Fibroblast of pulmonary artery (primary cell): Measurements from ENCODE around the gene UNC13A.

ENCODE experiments used
- DNase-seq: peaks from one replicate; pipeline ENCODE4 v3.0.0-alpha.2; 2010; ENCODE audit warnings: low read depth
- H3K4me3 ChIP-seq: replicated peaks from 2 replicates; pipeline ENCODE4 v1.5.1; 2011; ENCODE audit warnings: low read depth, mild to moderate bottlenecking, control low read depth, low read length, moderate library complexity
- TF ChIP-seq, protein P1 (sequence below): IDR thresholded peaks from 2 replicates; pipeline ENCODE4 v1.5.1; 2011; ENCODE audit warnings: mild to moderate bottlenecking, control low read depth, low read length, inconsistent platforms; ENCODE audit errors: missing control alignments

UNC13A gene

DNA sequence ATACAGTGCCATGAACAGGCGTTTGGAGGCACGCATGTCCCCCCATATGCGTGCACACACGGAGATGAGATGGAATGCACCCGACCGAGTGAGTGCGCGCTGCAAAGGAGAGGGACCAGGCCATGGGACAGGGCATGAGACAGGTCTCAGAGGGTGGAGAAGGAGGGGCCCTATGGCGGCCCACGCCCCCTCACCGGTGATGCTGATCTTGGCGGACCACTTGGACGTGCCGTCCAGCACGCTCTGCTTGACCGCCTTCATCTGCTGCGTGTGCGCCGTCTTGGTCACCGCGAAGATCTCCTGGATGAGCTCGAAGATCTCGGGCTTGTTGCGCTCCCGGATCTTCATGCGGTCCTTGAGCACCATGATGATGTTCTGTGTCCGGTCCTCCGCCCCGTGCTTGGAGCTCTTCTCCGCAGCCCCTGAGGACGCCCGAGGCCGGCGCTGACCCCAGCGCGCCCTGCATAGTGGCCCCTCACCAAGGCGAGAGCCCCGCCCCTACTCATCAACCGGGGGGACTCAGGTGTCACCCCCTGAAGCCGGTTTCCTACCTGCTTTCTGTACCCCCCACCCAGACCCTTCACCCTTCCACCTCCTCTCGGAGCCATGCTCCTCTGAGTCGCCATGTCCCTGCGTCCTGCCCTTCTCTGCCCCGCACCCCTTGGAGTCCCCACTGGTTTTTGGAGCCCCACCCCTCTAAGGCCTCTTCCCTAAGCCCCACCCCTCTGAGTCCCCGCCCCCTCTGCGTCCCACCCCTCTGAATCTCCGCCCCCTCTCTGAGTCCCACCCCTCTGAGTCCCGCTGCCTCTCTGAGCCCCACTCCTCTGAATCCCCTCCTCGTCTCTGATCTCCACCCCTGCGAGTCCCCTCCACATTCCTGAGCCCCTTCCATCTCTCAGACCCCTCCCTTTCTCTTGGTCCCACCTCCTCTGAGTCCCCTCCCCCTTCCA lies 40.8 kb downstream of the UNC13A start:
- no peak overlapping the region for H3K4me3 ChIP-seq
- no peak for DNase-seq
- TF ChIP-seq, protein P1, sequence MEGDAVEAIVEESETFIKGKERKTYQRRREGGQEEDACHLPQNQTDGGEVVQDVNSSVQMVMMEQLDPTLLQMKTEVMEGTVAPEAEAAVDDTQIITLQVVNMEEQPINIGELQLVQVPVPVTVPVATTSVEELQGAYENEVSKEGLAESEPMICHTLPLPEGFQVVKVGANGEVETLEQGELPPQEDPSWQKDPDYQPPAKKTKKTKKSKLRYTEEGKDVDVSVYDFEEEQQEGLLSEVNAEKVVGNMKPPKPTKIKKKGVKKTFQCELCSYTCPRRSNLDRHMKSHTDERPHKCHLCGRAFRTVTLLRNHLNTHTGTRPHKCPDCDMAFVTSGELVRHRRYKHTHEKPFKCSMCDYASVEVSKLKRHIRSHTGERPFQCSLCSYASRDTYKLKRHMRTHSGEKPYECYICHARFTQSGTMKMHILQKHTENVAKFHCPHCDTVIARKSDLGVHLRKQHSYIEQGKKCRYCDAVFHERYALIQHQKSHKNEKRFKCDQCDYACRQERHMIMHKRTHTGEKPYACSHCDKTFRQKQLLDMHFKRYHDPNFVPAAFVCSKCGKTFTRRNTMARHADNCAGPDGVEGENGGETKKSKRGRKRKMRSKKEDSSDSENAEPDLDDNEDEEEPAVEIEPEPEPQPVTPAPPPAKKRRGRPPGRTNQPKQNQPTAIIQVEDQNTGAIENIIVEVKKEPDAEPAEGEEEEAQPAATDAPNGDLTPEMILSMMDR = no peak

DNA sequence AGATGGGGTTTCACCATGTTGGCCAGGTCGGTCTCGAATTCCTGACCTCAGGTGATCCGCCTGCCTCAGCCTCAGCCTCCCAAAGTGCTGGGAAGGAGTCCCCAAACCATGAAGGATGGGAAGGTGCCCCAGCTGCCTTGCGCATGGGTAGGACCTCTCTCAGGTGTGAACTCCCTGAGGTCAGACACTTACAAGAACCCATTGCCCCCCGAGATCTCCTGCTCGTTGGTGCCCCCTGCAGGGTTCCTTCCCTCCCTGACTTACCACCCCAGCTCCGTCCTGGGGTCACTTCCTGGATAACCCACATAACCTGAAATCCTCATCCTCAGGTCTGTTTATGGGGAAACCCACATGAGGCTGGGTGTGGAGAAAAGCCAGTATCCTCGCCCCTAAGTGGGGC lies 41.7 kb downstream of the UNC13A start:
- TF ChIP-seq, protein P1 = no peak
- DNase-seq = no peak
- H3K4me3 ChIP-seq = no peak overlapping the region

DNA sequence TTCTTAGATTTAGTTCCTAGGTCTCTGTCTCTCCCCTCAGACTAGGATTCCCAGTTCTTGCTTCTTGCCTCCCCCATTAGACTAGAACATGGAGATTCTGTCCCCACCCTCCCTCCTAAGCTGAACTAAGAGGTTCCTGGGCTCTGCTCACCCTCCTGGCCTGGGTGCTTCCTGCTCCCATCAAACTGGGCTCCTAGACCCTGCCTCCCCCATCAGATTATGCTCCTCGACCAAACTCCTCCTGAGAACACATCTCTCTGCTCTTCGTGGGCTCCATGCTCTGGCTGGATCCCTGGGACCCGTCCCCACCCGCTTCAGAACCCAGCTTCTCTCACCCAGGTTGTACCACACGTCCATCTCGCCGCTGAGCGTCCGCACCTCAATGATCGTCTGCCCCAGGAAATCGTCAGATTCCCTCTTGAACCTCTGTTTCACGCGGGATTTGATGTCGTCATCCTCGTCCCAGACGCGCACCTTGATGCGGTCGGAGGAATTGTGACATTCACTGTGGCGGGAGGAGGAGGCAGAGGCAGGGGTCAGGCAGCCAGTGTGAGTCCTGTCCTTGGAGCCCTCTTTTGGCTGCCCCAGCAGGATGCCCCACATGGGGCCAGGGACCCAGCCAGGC lies 42.7 kb downstream of the UNC13A start:
- no peak for DNase-seq
- H3K4me3 ChIP-seq = no peak overlapping the region
- TF ChIP-seq, protein P1 = no peak

DNA sequence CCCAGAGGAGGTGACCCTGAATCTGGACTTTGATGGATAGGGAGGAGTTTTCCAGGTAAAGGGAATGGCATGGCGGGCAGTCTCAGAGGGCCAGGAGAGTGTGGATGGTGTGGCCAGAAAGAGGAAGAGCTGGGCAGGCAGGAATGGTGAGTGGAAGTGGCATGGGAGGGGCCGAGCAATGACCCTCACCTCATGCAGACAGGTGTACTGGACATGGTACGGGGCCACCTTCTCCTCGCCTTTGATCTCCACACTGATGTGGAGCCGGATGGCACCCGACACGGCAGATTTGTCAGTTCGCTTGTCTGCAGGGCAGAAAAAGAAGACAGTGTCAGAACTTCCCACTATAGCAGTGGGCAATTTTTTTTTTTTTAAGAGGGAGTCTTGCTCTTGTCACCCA lies 45.5 kb downstream of the UNC13A start:
- TF ChIP-seq, protein P1 = no peak
- no peak for DNase-seq

DNA sequence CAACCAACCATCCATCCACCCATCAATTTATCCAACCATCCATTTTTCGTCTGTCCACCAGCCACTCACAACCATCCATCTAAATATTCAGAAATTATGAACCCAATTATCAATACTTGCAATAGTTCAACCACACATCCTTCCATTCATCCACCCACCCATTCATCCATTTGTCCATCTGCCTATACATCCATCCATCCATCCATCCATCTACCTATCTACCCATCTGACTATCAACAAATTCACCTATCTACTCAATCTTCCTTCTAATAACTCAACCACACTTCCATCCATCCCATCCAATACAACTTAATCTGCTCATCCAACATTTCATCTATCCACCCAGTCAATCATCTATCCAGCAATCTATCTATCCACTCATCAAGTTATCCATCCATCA lies 46.3 kb downstream of the UNC13A start:
- TF ChIP-seq, protein P1 = no peak
- no peak for DNase-seq
- no peak overlapping the region for H3K4me3 ChIP-seq

More for the DNA sequence above, 45.5 kb downstream of the UNC13A start:
- no peak overlapping the region for H3K4me3 ChIP-seq

DNA sequence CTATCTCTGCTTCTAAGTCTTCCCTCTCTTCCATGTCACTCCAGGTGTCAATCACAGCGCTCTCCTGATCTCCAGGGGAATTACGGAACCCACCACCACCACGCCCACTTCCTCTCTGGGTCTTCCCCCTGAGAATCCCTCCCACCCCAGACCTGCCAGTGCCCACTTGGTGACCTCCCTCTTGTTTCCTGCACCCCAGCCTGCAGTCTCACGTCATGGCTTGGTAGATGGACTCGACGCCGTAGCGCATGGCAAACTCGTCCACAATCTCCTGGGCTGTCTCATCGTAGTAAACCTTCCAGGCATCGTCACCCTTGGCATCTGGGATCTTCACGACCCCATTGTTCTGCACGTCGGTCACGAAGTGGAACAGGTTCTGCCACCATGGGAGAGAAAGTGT lies 47.0 kb downstream of the UNC13A start:
- TF ChIP-seq, protein P1 = no peak
- no peak overlapping the region for H3K4me3 ChIP-seq
- DNase-seq = no peak
